ENCODE measurements around the gene SMIM14.
A peak's percentile ranks its signal among the peaks of the same experiment; 100 is the strongest.
"Not testable (repeated sequence)": the region's sequence is repeated elsewhere in the genome, so short reads cannot be mapped to it uniquely, and the experiment has no call there.

SMIM14 gene

DNA sequence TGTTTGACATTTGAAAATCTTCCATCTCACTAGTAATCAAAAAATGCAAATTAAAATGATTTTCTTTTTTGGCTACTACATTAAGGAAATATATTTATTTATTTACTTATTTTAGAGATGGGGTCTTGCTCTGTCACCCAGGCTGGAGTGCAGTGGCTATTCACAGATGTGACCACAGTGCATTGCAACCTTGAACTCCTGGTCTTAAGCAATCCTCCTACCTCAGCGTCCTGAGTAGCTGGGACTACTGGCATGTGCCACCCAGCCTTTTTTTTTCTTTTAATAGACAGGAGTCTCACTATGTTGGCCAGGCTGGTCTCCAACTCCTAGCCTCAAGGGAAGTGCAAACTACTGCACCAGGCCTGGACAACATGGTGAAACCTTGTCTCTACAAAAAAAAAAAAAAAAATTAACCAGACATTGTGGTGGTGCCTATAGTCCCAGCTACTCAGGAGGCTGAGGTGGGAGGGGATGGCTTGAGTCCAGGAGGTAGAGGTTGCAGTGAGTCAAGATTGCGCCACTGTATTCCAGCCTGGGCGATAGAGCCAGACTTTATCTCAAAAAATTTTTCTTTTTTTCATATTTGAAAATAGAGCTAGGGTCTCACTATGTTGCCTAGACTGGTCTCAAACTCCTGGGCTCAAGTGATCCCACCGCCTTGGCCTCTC is 4.4 kb upstream of the SMIM14 start:
- no peak for DNase-seq

DNA sequence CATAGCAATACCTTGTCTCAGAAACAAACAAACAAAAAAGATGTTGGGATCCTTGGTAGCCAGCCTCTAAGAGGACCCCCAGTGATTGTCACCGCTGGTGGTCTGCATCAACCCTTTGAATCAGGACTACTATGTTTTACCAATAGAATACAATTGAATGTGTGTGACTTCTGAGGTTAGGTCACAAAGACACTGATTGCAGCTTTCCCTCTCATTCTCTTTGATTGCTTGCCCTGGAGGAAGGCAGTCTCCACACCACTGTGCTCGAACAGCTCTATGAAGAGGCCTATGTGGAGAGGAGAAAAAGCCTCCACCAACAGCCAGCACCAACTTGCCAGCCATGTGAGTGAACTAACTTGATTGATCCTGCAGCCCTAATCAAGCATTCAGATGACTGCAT is 2.8 kb upstream of the SMIM14 start:
- no peak for DNase-seq

DNA sequence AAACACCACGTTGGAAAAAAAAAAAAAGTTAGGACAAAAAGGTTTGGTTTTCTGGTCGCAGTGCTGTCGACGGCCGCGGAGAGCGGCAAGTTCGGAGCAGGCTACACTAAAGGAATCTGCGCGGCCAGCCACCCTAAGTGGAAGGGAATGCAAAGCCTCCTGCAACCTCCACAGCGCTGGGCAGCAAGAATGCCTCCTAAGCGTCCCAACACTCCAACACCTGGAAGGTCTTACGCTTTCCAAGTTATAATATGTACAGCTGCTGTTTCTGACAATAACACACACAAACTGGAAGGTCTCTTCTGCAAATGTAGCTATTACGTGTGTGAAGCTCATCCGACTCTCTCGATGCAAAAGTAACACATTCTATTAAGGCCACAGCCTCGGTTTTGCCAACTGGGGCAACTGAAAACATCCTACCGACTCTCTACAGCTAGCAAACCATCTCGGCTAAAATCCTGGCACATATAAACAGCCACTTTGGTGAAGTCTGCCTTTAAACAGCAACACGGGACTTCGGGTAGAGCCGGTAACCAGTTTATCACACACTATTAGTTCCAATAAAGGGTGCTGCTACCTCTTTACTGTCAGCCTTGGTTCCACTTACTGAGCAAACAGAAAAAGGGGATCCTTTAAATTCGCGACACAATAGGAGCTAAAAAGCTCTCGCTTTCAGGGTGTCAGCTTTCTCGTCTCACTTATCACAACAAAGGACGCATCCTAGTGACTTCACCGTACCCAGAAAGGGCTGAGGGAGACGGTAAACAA is 895 bp downstream of the SMIM14 start:
- no peak for DNase-seq

- no peak for DNase-seq
Observed at GRCh38 chr4:39637221-39637585, 1.5 kb downstream of the SMIM14 start.

- peak; percentile 15 for DNase-seq
Observed at GRCh38 chr4:39636531-39637184, 2.0 kb downstream of the SMIM14 start.

GRCh38 chr4:39635023-39635422 is 3.6 kb downstream of the SMIM14 start:
- no peak for DNase-seq

DNA sequence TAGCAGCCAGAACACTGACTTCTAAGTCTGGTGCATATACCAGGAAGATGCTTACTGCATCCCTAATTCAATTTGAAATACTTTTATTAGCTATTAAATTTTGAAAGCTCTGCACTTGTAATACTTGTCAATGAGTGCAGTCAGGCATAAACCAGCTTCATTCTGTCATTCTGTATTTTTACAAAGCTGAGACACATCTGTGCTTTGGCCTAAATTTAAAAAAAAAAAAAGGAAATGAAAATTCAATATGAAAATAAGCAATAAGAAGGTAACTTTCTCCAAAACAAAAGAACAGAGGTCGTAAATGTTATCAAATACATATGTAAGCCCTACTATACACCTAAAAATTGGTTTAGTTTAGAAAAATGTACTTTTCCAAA is 7.0 kb downstream of the SMIM14 start:
- DNase-seq: no peak

GRCh38 chr4:39627413-39627812 is 11.3 kb downstream of the SMIM14 start:
- DNase-seq: no peak

DNA sequence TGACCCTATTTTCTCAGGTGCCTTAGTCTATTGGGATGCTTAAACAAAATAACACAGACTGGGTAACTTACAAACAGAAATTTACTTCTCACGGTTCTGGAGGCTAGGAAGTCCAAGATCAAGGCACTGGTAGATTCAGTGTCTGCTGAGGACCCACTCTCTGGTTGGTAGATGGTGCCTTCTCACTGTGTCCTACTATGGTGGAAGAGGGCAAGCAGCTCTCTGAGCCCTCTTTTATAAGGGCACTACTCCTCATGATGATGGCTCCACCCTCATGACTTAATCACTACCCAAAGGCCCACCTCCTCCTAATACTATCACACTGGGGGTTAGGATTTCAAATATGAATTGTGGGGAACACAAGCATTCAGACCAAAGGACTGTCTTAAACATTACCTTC is 11.8 kb downstream of the SMIM14 start:
- DNase-seq: no peak

DNA sequence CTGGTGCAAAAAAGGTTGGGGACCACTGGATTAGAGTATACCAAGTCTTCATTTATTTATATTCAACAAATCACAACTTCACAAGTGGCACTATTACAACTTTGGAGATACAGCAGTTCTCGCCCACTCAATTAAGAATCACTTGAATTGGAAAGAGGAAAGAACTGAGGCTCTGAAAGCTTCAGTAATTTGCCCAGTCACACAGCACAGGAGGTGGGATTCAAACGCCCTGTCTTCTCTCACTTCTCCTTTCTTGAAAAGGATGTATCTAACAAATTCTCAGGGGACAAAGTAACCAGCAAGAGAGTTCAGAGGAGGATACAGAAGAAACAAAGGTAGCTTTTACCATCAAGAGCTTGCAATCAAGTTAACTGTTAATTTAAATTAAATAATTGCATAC is 12.4 kb downstream of the SMIM14 start:
- DNase-seq: no peak

GRCh38 chr4:39621582-39621981 is 17.1 kb downstream of the SMIM14 start:
- DNase-seq: no peak

GRCh38 chr4:39620551-39621313 is 17.9 kb downstream of the SMIM14 start:
- no peak for DNase-seq

GRCh38 chr4:39617534-39617933 is 21.1 kb downstream of the SMIM14 start:
- DNase-seq: no peak

- DNase-seq: no peak
Observed at GRCh38 chr4:39616651-39617050, 22.0 kb downstream of the SMIM14 start.

GRCh38 chr4:39616112-39616511 is 22.6 kb downstream of the SMIM14 start:
- not testable (repeated sequence) for DNase-seq

- no peak for DNase-seq
Observed at GRCh38 chr4:39614487-39615162, 24.0 kb downstream of the SMIM14 start.

DNA sequence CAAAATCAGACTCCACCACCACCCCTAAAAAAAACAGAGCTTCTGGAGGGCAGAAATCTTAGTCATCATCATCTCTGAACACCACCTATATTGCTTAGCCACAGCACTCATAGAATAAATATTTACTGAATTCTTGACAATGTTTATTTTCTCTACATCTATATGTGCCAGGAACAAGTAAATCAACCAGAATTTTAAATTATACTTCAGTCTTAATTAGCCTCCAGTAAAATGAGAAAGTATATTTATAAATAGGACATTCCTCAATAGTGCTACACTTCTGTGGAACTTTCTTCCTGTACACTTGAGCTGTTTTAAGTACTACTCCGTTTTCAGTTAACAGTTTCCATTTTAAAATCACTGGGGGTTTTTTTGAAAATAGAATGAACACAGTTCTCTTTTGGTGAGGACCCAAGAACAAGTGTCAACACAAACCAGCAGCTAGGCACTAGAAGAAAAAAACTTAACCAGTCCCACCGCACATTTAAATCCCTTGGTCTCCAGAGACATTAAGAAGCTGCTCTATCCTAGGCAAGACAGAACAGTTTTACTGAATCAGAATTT is 25.5 kb downstream of the SMIM14 start:
- DNase-seq: no peak

- no peak for DNase-seq
Observed at GRCh38 chr4:39609454-39609931, 29.2 kb downstream of the SMIM14 start.

DNA sequence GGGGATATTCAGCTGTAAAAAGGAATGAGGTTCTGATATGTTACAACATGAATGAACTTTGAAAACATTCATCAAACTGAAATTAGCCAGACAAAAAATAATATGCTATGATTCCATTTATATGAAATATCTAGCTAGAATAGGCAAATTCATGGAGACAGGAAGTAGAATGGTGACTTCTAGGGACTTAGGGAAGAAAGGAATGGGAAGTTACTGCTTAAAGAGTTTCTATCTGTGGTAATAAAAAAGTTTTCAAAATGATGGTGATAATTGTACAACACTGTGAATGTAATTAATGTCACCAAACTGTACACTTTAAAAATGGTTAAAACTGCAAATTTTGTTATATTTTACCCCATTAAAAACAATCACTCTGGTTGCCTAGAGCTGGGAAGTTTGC is 30.2 kb downstream of the SMIM14 start:
- DNase-seq: no peak

GRCh38 chr4:39606747-39607146 is 31.9 kb downstream of the SMIM14 start:
- DNase-seq: no peak

GRCh38 chr4:39597695-39598381 is 40.8 kb downstream of the SMIM14 start:
- no peak for DNase-seq

DNA sequence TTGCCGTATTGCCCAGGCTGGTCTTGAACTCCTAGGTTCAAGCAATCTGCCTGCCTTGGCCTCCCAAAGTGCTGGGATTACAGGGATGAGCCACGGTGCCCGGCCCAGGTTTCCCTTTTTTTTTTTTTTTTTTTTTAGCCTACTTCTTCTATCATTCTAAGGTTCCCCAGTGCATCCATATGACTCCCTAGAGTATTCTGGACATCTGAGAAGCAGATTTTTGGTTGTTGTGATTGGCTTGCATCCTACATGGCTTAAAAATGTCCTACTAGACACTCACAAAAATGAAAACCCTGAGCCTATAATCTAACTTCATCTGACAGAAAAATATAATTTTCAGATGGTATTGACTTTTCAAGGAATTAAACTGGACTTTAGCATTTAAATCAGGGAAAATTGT is 41.7 kb downstream of the SMIM14 start:
- DNase-seq: no peak

Measured in central memory CD4-positive, alpha-beta T cell (primary cell).